ENCODE measurements around the gene C3AR1.

- TF ChIP-seq CTCF (IDR thresholded peaks at IDR 0.05; ENCODE audit: low read depth, low read length, missing input control) (no peak), EGR1 (IDR thresholded peaks at IDR 0.05; ENCODE audit: low read depth in 2 of 2) (no peak), YY1 (IDR thresholded peaks at IDR 0.05) (no peak), TAF1 (conservative IDR thresholded peaks at IDR 0.05) (no peak), MAX (IDR thresholded peaks at IDR 0.05) (no peak)
These were observed 8.9 kb downstream of the C3AR1 start for GRCh38 chr12:8057306-8057705.

Data from liver (tissue), 3 donors.